Endothelial cell of umbilical vein (primary cell): ENCODE measurements around the gene JMJD6. TPM values are rescaled to one million over a fixed set of nuclear protein-coding genes. Genes with fewer than 3 reads are reported as not detected.

Experiments used
- BruUV-seq: library from RNA; stranded (reverse); fragments of 400-500 nt; replicated peaks from 2 replicates; lab custom pipeline; 2021; lab: Mats Ljungman, UMichigan
- CTCF ChIA-PET: fragments of 300-600, 350-600 bp; sonication (Branson Sonifier 250); formaldehyde crosslinking; loops from one replicate; lab custom pipeline; 2021; ENCODE audit warnings: antibody characterized with exemption, inconsistent platforms; lab: Charles Lee
- POLR2A ChIA-PET: fragments of 300-600, 350-600 bp; sonication (Branson Sonifier 250); formaldehyde crosslinking; loops from one replicate; lab custom pipeline; 2021; ENCODE audit warnings: antibody characterized with exemption, inconsistent platforms; lab: Charles Lee
- DNase-seq: peaks from one replicate; pipeline ENCODE4 v3.0.0-alpha.2; 2011; ENCODE audit warnings: low read depth, low spot score
- FAIRE-seq: peaks from 2 replicates; lab custom pipeline; 2011; peaks lifted over from hg19 to GRCh38; lab: Jason Lieb, UNC
- H2AFZ ChIP-seq: 2 replicates; pipeline ENCODE4 v1.6.0; 2012; ENCODE audit warnings: low read depth, low read length, control low read depth, inconsistent platforms
- H3K27ac ChIP-seq: 2 replicates; pipeline ENCODE4 v1.5.1; 2011; ENCODE audit warnings: low read depth, mild to moderate bottlenecking, control low read depth, low read length, moderate library complexity; ENCODE audit not compliant: insufficient read depth
- H3K27me3 ChIP-seq, 2 experiments: 2 replicates each; pipeline versions ENCODE4 v1.6.0 to v1.6.1; 2011; ENCODE audit warnings: low read length in 2 of 2, mixed read lengths in 1 of 2; ENCODE audit not compliant: control insufficient read depth in 2 of 2, insufficient read depth in 2 of 2
- H3K36me3 ChIP-seq, 2 experiments: 2 replicates in 1 of 2; 3 replicates in 1 of 2; pipeline ENCODE4 v1.5.1; 2011; ENCODE audit warnings: low read length in 2 of 2, mild to moderate bottlenecking in 1 of 2, moderate library complexity in 1 of 2; ENCODE audit not compliant: control insufficient read depth in 2 of 2, insufficient read depth in 2 of 2; ENCODE audit errors: extremely low read depth in 1 of 2
- H3K4me1 ChIP-seq: 3 replicates; pipeline ENCODE4 v1.5.1; 2011; ENCODE audit warnings: mild to moderate bottlenecking, low read length; ENCODE audit not compliant: control insufficient read depth, insufficient read depth; ENCODE audit errors: extremely low read depth
- H3K4me2 ChIP-seq: 2 replicates; pipeline ENCODE4 v1.6.1; 2011; ENCODE audit warnings: low read length, control low read depth, mixed read lengths; ENCODE audit not compliant: insufficient read depth
- H3K4me3 ChIP-seq, 3 experiments: fragments of 200-600 bp in 1 of 3; sonication (generic), shearing (Covaris generic) in 1 of 3; replicated peaks in 1 of 3; 2 replicates each; pipeline ENCODE4 v1.5.1; 2011 to 2016; ENCODE audit warnings: control low read depth in 3 of 3, low read length in 3 of 3, mild to moderate bottlenecking in 2 of 3, inconsistent platforms in 1 of 3, low read depth in 1 of 3, moderate library complexity in 1 of 3; ENCODE audit not compliant: insufficient read depth in 1 of 3
- H3K79me2 ChIP-seq: 2 replicates; pipeline ENCODE4 v1.6.0; 2012; ENCODE audit warnings: low read length, inconsistent platforms; ENCODE audit not compliant: control insufficient read depth, insufficient read depth
- H3K9ac ChIP-seq: replicated peaks from 2 replicates; pipeline ENCODE3; 2011; ENCODE audit warnings: low read length, control low read depth; ENCODE audit not compliant: insufficient read depth; ENCODE audit errors: extremely low read depth
- H3K9me1 ChIP-seq: replicated peaks from 3 replicates; pipeline ENCODE4 v1.6.0; 2011; ENCODE audit warnings: mild to moderate bottlenecking, low read length; ENCODE audit not compliant: control insufficient read depth, insufficient read depth; ENCODE audit errors: extremely low read depth
- H3K9me3 ChIP-seq: replicated peaks from 2 replicates; pipeline ENCODE4 v1.5.1; 2012; ENCODE audit warnings: low read length, inconsistent platforms; ENCODE audit not compliant: control insufficient read depth, insufficient read depth
- H4K20me1 ChIP-seq: replicated peaks from 2 replicates; pipeline ENCODE3; 2011; ENCODE audit warnings: mild to moderate bottlenecking, low read length; ENCODE audit not compliant: control insufficient read depth, insufficient read depth; ENCODE audit errors: extremely low read depth
- EZH2 ChIP-seq: IDR thresholded peaks from 2 replicates; pipeline ENCODE4 v1.6.1; 2012; ENCODE audit warnings: borderline replicate concordance, low read depth, mild to moderate bottlenecking, moderate library complexity, low read length, inconsistent platforms; ENCODE audit not compliant: severe bottlenecking
- FOS ChIP-seq: IDR thresholded peaks from 2 replicates; pipeline ENCODE4 v1.6.1; 2011; ENCODE audit warnings: mild to moderate bottlenecking, low read length, moderate library complexity, borderline replicate concordance; ENCODE audit not compliant: insufficient read depth
- GATA2 ChIP-seq: IDR thresholded peaks from 2 replicates; pipeline ENCODE4 v1.7.0; 2011; ENCODE audit warnings: low read depth, mild to moderate bottlenecking, moderate library complexity, mixed read lengths, low read length; ENCODE audit not compliant: insufficient read length, insufficient read depth
- JUN ChIP-seq: IDR thresholded peaks from 2 replicates; pipeline ENCODE4 v1.6.1; 2011; ENCODE audit warnings: borderline replicate concordance, low read depth; ENCODE audit not compliant: insufficient read length, insufficient read depth
- MYC ChIP-seq: IDR thresholded peaks from one replicate; pipeline ENCODE4 v1.6.1; 2011; ENCODE audit warnings: mild to moderate bottlenecking, low read depth, low read length
- POLR2A ChIP-seq: IDR thresholded peaks from 2 replicates; pipeline ENCODE4 v1.6.1; 2012; ENCODE audit warnings: low read depth, mild to moderate bottlenecking, control low read depth, low read length
- POLR2AphosphoS5 ChIP-seq: IDR thresholded peaks from 2 replicates; pipeline ENCODE4 v1.6.1; 2012; ENCODE audit warnings: low read depth, mild to moderate bottlenecking, control low read depth, low read length, moderate library complexity; ENCODE audit not compliant: insufficient read depth
- dilution Hi-C: fragments of 300-500 bp; cut with MboI; formaldehyde crosslinking; loops from one replicate; pipeline ENCODE4 v1.15.0; 2019; ENCODE audit warnings: low sequenced_read_pairs; ENCODE audit not compliant: extremely low pct_ligation_motif_present
- intact Hi-C: fragments of 100-400 bp; cut with micrococcal nuclease; formaldehyde crosslinking; loops from one replicate; pipeline ENCODE4 v1.10.0; 2022
- polyA plus RNA-seq, 4 experiments: library from polyadenylated mRNA; depleted of rRNA in 3 of 4; stranded (reverse) in 3 of 4; unstranded in 1 of 4; fragments of >200 nt; gene quantifications; 2 replicates each; pipeline versions ENCODE4 v1.2.1 to v1.2.3, GENCODE V29; 2011 to 2012; ENCODE audit warnings: missing spikeins in 1 of 4
- total RNA-seq: library from RNA; stranded (reverse); gene quantifications from 2 replicates; pipeline ENCODE4 v1.2.3, GENCODE V29; 2021
- TF ChIP-seq, protein P1 (sequence below), 2 donors: IDR thresholded peaks; 1 replicate in 1 of 2; 2 replicates in 1 of 2; pipeline ENCODE4 v1.5.1; 2011; ENCODE audit warnings: low read length in 2 of 2, mild to moderate bottlenecking in 2 of 2, moderate library complexity in 2 of 2, control low read depth in 1 of 2, inconsistent platforms in 1 of 2, low read depth in 1 of 2; ENCODE audit not compliant: insufficient read depth in 1 of 2; ENCODE audit errors: extremely low read depth in 1 of 2

JMJD6 gene
- total and polyA plus RNA-seq, 2 donors (not counting 3 experiments of a cell fraction or from before 2014, with no cell fraction given): 19.8 to 36.6 TPM

DNA sequence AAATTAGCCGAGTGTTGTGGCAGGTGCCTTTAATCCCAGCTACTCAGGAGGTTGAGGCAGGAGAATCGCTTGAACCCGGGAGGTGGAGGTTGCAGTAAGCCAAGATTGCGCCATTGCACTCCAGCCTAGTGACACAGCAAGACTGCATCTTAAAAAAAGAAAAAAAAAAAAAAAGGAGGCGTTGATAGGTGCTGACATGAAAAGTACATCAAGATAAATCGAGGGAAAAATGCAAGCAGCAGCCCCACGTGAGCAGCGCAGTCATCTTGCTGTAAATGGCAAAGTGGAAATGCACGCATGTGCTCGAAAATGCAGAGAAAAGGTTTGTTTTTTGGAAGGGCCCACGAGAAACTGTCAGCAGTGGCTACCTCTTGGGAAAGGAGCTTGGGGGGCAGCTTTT lies 36.5 kb downstream of the JMJD6 start:
- BruUV-seq: no TSS peak
- Histone ChIP-seq H2AFZ (no peak overlapping the region), H4K20me1 (no peaks in the 10 kb centered on the region), H3K4me2 (no peak overlapping the region), H3K9ac (no peak overlapping the region), H3K27ac (no peak overlapping the region), H3K4me1 (peaks cover 14% of the 10 kb centered on the region), H3K9me1 (no peaks in the 10 kb centered on the region), H3K36me3 (no peaks in the 10 kb centered on the region), H3K4me3 (no peak overlapping the region), H3K79me2 (peaks cover 12% of the 10 kb centered on the region), H3K9me3 (no peaks in the 10 kb centered on the region), H3K27me3 (no peaks in the 10 kb centered on the region)
- FAIRE-seq (no peak), DNase-seq (no peak)
- intact Hi-C loops: no loop called here
- dilution Hi-C loops: no loop called here
- ChIA-PET CTCF (interaction anchor here (3.3 kb wide), 1 partner anchor 9 kb away, joined by 19 read pairs; no protein-coding TSS in a partner anchor), POLR2A (no interaction called here)
- TF ChIP-seq FOS (no peak), POLR2A (no peak), JUN (no peak), POLR2AphosphoS5 (no peak), EZH2 (no peak), GATA2 (no peak), MYC (no peak)
- TF ChIP-seq, protein P1, sequence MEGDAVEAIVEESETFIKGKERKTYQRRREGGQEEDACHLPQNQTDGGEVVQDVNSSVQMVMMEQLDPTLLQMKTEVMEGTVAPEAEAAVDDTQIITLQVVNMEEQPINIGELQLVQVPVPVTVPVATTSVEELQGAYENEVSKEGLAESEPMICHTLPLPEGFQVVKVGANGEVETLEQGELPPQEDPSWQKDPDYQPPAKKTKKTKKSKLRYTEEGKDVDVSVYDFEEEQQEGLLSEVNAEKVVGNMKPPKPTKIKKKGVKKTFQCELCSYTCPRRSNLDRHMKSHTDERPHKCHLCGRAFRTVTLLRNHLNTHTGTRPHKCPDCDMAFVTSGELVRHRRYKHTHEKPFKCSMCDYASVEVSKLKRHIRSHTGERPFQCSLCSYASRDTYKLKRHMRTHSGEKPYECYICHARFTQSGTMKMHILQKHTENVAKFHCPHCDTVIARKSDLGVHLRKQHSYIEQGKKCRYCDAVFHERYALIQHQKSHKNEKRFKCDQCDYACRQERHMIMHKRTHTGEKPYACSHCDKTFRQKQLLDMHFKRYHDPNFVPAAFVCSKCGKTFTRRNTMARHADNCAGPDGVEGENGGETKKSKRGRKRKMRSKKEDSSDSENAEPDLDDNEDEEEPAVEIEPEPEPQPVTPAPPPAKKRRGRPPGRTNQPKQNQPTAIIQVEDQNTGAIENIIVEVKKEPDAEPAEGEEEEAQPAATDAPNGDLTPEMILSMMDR (IDR thresholded peaks at IDR 0.05; ENCODE audit: extremely low read depth in 1 of 2, insufficient read depth in 1 of 2, low read depth in 1 of 2, low read length in 2 of 2): no peak
